Right atrium auricular region (tissue), 2 donors: ENCODE data around the gene SYTL1. TPM values are rescaled to one million over a fixed set of nuclear protein-coding genes. Genes with fewer than 3 reads are reported as not detected.

ENCODE experiments used
- DNase-seq: peaks from one replicate; pipeline ENCODE4 v3.0.0-alpha.2; 2019; ENCODE audit warnings: low spot score
- H3K27ac ChIP-seq, 2 donors: fragments of 200-600 bp; sonication (generic); 1 replicate in 1 of 2; 2 replicates in 1 of 2; pipeline ENCODE4 v1.5.1; 2016 to 2019
- H3K27me3 ChIP-seq, 2 donors: fragments of 200-600 bp; sonication (generic); one replicate each; pipeline versions ENCODE4 v1.5.1 to v1.6.0; 2017 to 2019
- H3K36me3 ChIP-seq: fragments of 200-600 bp; sonication (generic); one replicate; pipeline ENCODE4 v1.5.1; 2016
- H3K4me1 ChIP-seq, 2 donors: fragments of 200-600 bp; sonication (generic); one replicate each; pipeline versions ENCODE4 v1.5.1 to v1.6.0; 2017 to 2019
- H3K4me3 ChIP-seq, 2 donors: fragments of 200-600 bp; sonication (generic); 1 replicate in 1 of 2; 2 replicates in 1 of 2; pipeline ENCODE4 v1.5.1; 2017 to 2019; ENCODE audit warnings: mild to moderate bottlenecking in 1 of 2, moderate library complexity in 1 of 2
- H3K9me3 ChIP-seq, 2 donors: fragments of 200-600 bp; sonication (generic); one replicate each; pipeline ENCODE4 v1.5.1; 2019
- total RNA-seq, 2 donors: library from RNA; depleted of rRNA; stranded (reverse); fragments of >200 nt; gene quantifications; one replicate each; pipeline ENCODE4 v1.1.0, GENCODE V29; 2016
- TF ChIP-seq, protein P1 (sequence below), 2 donors: fragments of 200-600 bp; sonication (generic); IDR thresholded peaks; one replicate each; pipeline ENCODE4 v1.5.1; 2019; ENCODE audit warnings: antibody characterized with exemption in 2 of 2

SYTL1 gene
- total RNA-seq, 2 donors from 2014 or later, result 1.3 to 1.8 TPM

DNA sequence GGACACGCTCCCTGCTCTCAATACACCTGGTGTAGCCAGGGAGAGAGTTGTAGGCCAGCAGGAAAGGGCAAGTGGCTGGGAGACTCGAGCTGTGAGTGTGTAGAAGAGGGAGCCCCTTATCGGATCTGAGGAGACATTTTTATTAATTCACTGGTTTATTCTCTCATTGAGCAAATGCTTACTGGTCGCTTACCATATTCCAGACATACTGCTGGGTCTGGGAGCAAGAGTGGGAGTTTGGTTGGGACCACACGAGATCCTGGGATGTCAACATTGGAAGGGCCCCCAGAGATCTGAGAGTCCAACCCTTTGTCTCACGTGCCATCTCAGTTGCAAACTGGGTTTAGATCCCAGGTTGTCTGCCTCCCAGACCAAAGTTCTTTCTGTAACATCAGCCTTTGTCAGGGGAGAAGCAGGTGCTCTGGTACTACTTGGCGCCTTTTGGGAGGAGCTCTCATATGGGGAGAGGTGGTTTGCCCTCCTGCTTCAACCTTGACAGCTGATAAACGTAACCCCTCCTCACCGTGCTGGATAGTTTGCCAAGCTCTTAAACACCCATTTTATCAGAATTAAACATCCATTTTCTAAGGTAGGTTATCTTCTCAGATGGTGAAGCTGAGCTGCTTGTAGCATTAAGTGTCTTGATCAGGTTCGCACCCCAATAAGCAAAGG is 19.1 kb upstream of the SYTL1 start:
- TF ChIP-seq, protein P1, sequence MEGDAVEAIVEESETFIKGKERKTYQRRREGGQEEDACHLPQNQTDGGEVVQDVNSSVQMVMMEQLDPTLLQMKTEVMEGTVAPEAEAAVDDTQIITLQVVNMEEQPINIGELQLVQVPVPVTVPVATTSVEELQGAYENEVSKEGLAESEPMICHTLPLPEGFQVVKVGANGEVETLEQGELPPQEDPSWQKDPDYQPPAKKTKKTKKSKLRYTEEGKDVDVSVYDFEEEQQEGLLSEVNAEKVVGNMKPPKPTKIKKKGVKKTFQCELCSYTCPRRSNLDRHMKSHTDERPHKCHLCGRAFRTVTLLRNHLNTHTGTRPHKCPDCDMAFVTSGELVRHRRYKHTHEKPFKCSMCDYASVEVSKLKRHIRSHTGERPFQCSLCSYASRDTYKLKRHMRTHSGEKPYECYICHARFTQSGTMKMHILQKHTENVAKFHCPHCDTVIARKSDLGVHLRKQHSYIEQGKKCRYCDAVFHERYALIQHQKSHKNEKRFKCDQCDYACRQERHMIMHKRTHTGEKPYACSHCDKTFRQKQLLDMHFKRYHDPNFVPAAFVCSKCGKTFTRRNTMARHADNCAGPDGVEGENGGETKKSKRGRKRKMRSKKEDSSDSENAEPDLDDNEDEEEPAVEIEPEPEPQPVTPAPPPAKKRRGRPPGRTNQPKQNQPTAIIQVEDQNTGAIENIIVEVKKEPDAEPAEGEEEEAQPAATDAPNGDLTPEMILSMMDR (IDR thresholded peaks at IDR 0.05), result no peak
- Histone ChIP-seq H3K27ac (peak overlapping the region; percentile 85 to 90), H3K9me3 (no peaks in the 10 kb centered on the region), H3K36me3 (peaks cover 10% of the 10 kb centered on the region), H3K4me3 (peak overlapping the region; percentile 74 to 88), H3K27me3 (no peaks in the 10 kb centered on the region), H3K4me1 (peaks cover 0 to 32% of the 10 kb centered on the region in 2 donors)
- DNase-seq, result no peak

DNA sequence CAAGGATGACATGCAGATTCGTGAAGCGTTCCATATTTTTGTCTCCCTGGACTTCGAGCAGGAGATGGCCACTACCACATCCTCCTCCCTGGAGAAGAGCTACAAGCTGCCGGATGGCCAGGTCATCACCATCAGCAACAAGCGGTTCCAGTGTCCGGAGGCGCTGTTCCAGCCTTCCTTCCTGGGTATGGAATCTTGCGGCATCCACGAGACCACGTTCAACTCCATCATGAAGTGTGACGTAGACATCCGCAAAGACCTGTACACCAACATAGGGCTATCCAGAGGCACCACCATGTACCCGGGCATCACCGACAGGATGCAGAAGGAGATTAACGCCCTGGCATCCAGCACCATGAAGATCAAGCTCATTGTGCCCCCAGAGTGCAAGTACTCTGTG is 16.5 kb upstream of the SYTL1 start:
- Histone ChIP-seq H3K4me1 (peaks cover 0 to 45% of the 10 kb centered on the region in 2 donors), H3K4me3 (no peak overlapping the region), H3K9me3 (no peaks in the 10 kb centered on the region), H3K27ac (no peak overlapping the region), H3K27me3 (no peaks in the 10 kb centered on the region), H3K36me3 (peaks cover 10% of the 10 kb centered on the region)
- TF ChIP-seq, protein P1 (IDR thresholded peaks at IDR 0.05), result no peak
- no peak for DNase-seq

DNA sequence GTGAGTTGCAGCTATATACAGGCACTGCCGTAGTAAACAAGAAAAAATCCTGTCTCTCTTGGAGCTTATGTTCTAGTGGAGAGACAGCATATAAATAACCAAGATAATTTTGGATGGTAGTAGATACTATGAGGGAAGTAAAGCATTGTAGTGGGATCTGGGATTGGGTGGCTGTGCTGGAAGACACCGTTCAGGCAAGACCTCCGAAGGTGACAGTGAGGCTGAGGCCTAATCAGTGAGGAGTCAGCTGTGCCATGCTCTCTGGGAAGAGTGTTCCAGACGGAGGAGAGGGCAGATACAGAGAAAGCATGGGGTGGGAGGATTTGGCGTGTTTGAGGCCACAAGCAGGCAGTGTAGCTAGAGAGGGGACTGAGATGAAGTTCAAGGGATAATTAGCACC is 13.9 kb upstream of the SYTL1 start:
- H3K4me1 ChIP-seq, result peaks cover 0 to 53% of the 10 kb centered on the region in 2 donors
- H3K9me3 ChIP-seq, result no peaks in the 10 kb centered on the region
- peak overlapping the region in 1 of 2 donors; percentile 14 for H3K27ac ChIP-seq
- peaks cover 28% of the 10 kb centered on the region for H3K36me3 ChIP-seq
- no peaks in the 10 kb centered on the region for H3K27me3 ChIP-seq
- DNase-seq, result no peak
- no peak overlapping the region for H3K4me3 ChIP-seq
- TF ChIP-seq, protein P1 (IDR thresholded peaks at IDR 0.05), result no peak

DNA sequence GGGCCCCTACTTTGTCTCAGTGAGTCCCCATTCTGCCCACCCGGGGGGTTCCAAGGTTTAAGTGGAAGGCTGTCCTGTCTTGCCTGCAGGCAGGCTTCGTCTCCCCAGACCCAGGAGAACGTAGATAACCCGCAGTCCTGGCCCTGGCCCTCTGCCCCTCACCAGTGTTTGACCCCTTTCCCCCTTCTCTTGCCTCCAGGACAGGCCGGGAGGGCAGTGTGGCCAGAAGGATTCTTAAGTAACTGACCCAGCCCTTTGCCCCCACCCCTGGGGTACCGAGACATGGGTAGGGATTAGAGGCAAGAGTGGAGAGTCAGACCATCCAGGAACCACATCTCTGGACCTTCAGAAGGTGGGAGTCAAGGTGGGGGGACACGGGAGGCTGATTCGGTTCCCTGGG is 11.0 kb upstream of the SYTL1 start:
- Histone ChIP-seq H3K36me3 (peaks cover 42% of the 10 kb centered on the region), H3K4me3 (no peak overlapping the region), H3K9me3 (no peaks in the 10 kb centered on the region), H3K27me3 (no peaks in the 10 kb centered on the region), H3K4me1 (peaks cover 0 to 36% of the 10 kb centered on the region in 2 donors), H3K27ac (peak overlapping the region in 1 of 2 donors; percentile 51)
- DNase-seq, result no peak
- TF ChIP-seq, protein P1 (IDR thresholded peaks at IDR 0.05), result no peak

DNA sequence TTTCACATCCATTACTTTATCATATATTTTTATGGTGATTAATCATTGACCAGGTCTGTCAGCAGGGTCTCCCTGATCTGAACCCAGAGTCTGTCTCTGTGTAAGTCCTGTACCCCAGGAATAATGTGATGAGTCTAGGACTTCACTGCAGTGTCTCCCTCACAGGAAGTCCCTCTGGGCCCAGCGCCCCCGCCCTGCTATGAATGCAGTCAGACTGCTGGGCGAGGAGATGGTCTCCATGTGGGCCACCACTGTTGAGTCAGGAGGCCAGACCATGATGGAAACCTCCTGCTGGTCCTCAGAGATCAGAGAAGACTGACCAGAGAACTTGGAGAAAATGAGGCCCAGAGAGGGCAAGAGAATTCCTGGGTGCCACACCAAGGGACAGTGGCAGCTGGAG is 10.4 kb upstream of the SYTL1 start:
- Histone ChIP-seq H3K4me3 (no peak overlapping the region), H3K27ac (peak overlapping the region; percentile 51 to 54), H3K36me3 (peaks cover 44% of the 10 kb centered on the region), H3K27me3 (no peaks in the 10 kb centered on the region), H3K9me3 (no peaks in the 10 kb centered on the region), H3K4me1 (peaks cover 0 to 36% of the 10 kb centered on the region in 2 donors)
- TF ChIP-seq, protein P1 (IDR thresholded peaks at IDR 0.05), result no peak
- DNase-seq, result no peak

DNA sequence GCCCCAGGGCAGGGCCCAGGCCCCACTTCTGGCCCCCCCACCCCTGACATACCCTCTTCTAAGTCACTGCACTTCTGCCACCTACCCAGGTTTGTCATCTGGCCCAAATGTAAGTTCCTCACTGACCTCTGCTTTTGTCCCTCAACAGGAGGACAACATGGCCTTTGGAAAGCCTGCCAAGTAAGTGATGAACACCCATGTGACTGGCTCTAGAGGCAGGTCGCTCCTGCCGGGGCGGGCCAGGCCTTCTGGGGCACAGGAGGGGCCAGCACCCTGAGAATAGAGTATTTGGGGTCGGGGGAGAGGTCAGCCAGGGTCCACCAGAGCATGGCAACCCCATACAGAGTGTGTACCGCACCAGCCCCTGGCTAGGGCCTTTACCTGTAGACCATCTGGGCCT is 9.9 kb upstream of the SYTL1 start:
- H3K4me1 ChIP-seq, result peaks cover 0 to 32% of the 10 kb centered on the region in 2 donors
- H3K27ac ChIP-seq, result peak overlapping the region; percentile 51 to 54
- no peak overlapping the region for H3K4me3 ChIP-seq
- H3K36me3 ChIP-seq, result peaks cover 44% of the 10 kb centered on the region
- no peak for DNase-seq
- TF ChIP-seq, protein P1 (IDR thresholded peaks at IDR 0.05), result no peak
- H3K9me3 ChIP-seq, result no peaks in the 10 kb centered on the region
- no peaks in the 10 kb centered on the region for H3K27me3 ChIP-seq
